Liver (tissue), 3 donors: ENCODE results near the gene ATG9A.

ENCODE experiments used
- CTCF ChIP-seq: fragments of 150-350 bp; IDR thresholded peaks from 2 replicates; pipeline ENCODE4 v1.5.1; 2017; ENCODE audit warnings: improper control_type of control experiment, low read depth, low read length; ENCODE audit not compliant: missing input control
- JUND ChIP-seq, 2 donors: IDR thresholded peaks; 2 replicates each; pipeline ENCODE4 v1.6.1; 2016; ENCODE audit warnings: antibody characterized with exemption in 2 of 2
- MAX ChIP-seq: IDR thresholded peaks from 2 replicates; pipeline ENCODE4 v1.6.1; 2016; ENCODE audit warnings: antibody characterized with exemption
- SP1 ChIP-seq: IDR thresholded peaks from 2 replicates; pipeline ENCODE4 v1.6.1; 2018; ENCODE audit warnings: antibody characterized with exemption, mild to moderate bottlenecking
- TAF1 ChIP-seq: conservative IDR thresholded peaks from 2 replicates; pipeline ENCODE4 v1.6.1; 2016; ENCODE audit warnings: antibody characterized with exemption, mild to moderate bottlenecking
- YY1 ChIP-seq: IDR thresholded peaks from 2 replicates; pipeline ENCODE4 v1.6.1; 2016; ENCODE audit warnings: antibody characterized with exemption, mild to moderate bottlenecking
- donor health status: healthy.
- donor health status: healthy.

DNA sequence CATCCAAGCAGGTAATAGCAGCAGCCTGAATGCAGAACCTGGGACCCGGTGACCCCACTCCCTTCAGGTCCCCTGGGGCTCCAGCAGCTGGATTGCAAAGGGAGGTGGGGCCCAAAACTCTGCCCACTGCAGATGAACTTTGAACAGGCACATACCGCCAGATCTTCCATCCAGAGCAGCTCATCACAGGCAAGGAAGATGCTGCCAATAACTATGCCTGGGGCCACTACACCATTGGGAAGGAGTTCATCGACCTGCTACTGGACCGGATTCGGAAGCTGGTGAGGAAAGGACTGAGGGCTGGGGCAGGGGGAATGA is 40.6 kb upstream of the ATG9A start:
- TF ChIP-seq YY1 (no peak), CTCF (no peak), SP1 (peak; percentile 43), MAX (no peak), TAF1 (no peak), JUND (IDR thresholded peaks at IDR 0.05) (no peak)
